Measurements from ENCODE around the gene SLC25A43.

DNA sequence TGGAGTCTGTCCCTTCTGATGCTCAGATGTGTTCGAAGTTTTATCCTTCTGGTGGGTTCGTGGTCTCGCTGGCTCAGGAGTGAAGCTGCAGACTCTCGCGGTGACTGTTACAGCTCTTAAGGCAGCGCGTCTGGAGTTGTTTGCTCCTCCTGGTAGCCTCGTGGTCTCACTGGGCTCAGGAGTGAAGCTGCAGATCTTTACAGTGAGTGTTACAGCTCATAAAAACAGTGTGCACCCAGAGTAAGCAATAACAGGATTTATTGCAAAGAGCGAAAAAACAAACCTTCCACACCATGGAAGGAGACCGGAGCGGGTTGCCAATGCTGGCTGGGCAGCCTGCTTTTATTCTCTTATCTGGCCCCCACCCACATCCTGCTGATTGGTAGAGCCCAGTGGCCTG, 87.6 kb downstream of the SLC25A43 start:
- no peak for TF ChIP-seq CTCF (conservative IDR thresholded peaks at IDR 0.05; ENCODE audit: low read depth in 2 of 2)
- TF ChIP-seq JUNB (IDR thresholded peaks at IDR 0.05; ENCODE audit: unreplicated experiment), result no peak
- no peak for TF ChIP-seq POLR2AphosphoS5 (IDR thresholded peaks at IDR 0.05; ENCODE audit: low read depth)
- no peak for TF ChIP-seq EZH2phosphoT487 (IDR thresholded peaks at IDR 0.05; ENCODE audit: unreplicated experiment)
- TF ChIP-seq, protein P1, sequence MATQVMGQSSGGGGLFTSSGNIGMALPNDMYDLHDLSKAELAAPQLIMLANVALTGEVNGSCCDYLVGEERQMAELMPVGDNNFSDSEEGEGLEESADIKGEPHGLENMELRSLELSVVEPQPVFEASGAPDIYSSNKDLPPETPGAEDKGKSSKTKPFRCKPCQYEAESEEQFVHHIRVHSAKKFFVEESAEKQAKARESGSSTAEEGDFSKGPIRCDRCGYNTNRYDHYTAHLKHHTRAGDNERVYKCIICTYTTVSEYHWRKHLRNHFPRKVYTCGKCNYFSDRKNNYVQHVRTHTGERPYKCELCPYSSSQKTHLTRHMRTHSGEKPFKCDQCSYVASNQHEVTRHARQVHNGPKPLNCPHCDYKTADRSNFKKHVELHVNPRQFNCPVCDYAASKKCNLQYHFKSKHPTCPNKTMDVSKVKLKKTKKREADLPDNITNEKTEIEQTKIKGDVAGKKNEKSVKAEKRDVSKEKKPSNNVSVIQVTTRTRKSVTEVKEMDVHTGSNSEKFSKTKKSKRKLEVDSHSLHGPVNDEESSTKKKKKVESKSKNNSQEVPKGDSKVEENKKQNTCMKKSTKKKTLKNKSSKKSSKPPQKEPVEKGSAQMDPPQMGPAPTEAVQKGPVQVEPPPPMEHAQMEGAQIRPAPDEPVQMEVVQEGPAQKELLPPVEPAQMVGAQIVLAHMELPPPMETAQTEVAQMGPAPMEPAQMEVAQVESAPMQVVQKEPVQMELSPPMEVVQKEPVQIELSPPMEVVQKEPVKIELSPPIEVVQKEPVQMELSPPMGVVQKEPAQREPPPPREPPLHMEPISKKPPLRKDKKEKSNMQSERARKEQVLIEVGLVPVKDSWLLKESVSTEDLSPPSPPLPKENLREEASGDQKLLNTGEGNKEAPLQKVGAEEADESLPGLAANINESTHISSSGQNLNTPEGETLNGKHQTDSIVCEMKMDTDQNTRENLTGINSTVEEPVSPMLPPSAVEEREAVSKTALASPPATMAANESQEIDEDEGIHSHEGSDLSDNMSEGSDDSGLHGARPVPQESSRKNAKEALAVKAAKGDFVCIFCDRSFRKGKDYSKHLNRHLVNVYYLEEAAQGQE (IDR thresholded peaks at IDR 0.05; ENCODE audit: unreplicated experiment), result no peak
- TF ChIP-seq NANOG (IDR thresholded peaks at IDR 0.05; ENCODE audit: borderline replicate concordance), result no peak
- TF ChIP-seq EZH2 (IDR thresholded peaks at IDR 0.05; ENCODE audit: low read depth, unreplicated experiment), result no peak
